NCI-H146 treated with DMSO at 0.1 percent for 48 hours (cell line): ENCODE results near the gene CCDC51.
"Not testable (repeated sequence)": the region's sequence is repeated elsewhere in the genome, so short reads cannot be mapped to it uniquely, and the experiment has no call there.

Source experiments
- DNase-seq: peaks from one replicate; lab custom pipeline; 2025; ENCODE audit not compliant: unreplicated experiment; lab: John Stamatoyannopoulos, UW

The CCDC51 gene

DNA sequence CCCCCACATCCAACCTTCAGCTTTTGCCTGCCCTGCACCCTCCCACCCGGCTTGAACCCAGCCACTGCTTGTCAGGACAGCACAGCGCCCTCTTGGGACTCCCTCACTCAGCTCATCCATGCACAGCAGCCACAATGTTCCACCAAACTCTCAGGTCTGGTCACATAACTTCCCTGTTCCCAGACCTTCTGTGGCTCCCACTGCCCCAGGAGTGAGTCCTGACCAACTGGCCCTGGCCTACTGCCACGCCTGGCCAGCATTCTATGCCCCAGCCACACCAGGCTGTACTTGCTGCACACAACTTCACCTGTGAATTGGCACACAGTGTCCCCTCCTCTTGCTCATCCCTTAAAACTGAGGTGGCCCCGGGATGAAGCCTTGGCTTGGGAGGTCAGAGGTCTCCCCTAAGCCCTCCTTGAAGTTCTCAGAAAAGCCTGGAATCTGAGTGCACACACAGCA, 31.1 kb downstream of the CCDC51 start:
- no peak for DNase-seq

DNA sequence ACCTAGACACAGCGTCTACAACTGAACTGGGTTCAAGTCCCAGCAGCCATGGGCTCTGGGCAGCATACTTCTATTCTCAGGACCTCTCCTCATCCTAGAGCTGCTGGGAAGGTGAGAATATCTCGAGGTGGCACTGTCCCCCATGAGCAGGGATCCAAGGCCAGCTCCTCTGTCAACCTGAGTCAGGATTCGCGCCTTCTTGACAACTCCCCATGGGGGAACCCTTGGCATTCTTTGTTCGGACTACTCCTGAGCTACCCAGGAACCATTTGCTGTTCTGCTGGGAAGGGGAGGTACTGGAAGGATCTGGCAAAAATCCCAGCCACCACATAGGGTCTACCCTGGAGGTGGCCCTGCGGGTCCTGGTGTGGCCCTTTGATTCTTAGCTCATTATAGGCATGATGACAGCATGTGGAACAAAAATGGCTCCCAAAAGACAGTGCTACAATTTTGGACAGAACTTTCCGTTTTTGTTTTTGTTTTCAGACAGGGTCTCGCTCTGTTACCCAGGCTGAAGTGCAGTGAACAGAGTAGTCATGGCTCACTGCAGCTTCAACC, 32.3 kb downstream of the CCDC51 start:
- DNase-seq: no peak

DNA sequence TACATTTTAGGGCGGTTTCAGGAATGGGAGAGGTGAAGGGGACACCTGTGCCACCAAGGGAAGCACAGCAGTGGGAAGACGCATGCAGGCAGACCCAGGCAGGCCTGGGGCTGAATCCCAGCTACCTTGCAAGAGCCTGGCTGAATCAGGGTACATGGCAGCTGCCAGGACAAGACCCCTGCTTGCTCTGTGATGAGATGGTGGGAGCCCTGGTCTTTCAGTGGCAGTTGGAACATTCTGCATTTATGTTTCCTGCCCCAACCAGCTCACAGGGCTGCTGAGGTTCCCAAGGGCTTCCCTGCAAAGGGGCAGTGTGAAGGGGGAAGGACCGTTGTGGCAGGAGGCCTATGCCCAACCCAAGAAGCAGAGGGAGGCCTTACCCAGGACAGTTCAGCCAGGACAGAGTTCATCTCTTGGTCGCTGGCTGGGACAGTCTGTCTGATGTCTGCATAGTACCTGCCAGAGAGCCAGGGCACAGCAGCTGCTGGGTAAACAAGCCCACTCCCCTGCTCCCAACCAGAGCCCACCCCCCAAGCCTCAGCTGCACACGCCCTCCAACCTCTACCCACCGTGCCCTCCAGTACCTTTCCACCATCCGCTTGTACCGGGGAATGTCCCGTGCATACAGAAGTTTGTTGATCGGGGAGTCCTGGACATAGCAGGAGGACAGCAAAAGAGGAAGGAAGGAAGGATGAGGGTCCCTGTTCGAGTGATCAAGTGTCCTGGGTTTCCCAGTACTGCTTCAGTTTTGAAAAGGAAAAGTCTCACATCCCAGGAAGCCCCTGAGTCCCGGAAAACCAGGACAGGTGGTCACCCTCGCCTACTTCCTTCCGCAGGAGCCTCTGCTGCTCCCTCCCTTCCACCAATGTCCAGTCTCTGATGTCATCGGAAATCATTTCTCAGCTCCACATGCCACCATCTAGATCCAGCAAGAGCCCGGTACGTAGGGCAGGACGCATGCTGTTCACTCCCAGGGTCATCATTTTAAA, 33.2 kb downstream of the CCDC51 start:
- no peak for DNase-seq

DNA sequence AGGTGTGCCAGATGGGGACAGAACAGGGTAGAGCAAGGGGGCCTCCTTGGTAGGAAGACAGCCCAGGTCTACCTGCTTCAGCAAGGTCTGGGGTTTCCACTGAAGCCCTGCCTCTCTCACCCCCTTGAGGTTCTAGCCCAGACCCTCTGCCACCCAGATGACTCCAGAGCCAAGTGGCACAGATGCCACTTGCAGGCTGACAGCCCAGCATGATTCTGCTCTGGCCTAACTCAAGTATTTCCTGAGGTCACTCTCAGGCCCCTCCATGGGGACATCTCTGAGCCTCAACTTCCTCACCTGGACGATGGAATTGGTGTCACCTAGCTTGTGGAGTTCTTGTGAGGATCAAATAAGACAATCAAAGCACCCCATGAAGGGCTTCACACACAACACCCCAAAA, 33.9 kb downstream of the CCDC51 start:
- DNase-seq: no peak

DNA sequence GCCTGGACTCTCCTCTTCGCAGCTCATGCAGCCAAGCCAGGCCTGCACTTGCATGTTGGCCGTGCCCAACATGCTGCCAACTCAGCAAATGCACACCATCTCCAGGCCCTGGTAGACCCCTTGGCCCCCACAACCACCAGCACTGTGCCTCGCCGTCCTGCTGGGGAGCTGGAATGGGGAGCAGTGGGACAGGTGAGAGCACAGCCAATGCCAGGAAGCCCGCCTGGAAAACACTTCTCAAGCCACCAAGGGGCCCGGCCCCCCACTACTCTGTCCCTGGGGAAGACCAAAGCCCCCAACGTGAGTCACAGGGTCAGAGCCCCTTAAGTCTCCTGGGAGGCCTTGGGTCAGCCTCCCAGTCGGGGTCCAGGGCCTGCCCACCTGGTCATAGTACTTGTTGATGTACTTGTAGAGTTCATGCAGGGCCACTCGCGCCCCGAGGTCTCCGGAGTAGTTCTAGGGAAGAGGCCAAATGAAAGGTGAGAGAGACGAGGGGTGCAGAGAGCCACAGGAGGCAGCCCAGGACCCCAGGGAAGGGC, 34.5 kb downstream of the CCDC51 start:
- DNase-seq: no peak

DNA sequence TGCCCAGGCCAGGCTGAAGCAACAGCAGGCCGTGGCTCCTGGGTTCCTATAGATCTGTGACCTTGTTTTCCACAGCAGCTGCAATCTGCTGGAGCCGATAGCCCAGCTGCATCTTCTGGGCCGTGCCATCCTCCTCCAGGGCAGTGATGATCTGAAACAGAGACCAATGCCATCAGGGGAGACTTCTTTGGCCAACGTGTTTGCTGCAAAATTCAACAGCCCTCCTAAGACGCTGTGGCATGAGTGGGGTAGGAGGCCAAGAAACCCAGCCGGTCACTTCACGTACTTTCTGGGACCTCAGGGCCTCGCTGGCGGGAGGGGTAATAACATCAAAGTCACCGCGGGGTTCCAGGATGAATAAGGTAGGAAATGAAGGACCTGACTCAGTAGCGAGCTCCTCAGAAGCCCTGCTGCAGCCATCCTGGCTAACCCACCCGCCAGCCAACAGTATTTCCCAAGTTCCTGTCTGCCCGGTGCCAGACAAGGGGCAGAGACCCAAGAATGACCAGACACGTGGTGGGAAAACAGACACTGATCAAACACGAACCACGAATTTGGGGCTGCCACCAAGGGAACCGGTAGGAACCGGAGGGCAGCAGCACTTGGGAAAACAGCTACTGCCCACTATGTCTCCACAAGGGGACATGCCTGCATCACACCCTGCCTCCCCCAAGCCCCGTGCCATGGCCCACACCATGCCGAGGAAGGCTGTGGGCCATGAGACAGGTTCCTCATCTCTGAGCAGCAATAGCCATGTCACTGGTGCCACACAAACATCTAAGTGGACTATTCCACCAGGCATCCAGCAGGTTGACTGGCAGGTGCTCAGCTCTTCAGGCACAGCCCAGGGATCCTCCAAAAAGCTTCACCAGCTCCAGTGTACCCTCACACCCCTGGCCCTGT, 35.2 kb downstream of the CCDC51 start:
- no peak for DNase-seq

DNA sequence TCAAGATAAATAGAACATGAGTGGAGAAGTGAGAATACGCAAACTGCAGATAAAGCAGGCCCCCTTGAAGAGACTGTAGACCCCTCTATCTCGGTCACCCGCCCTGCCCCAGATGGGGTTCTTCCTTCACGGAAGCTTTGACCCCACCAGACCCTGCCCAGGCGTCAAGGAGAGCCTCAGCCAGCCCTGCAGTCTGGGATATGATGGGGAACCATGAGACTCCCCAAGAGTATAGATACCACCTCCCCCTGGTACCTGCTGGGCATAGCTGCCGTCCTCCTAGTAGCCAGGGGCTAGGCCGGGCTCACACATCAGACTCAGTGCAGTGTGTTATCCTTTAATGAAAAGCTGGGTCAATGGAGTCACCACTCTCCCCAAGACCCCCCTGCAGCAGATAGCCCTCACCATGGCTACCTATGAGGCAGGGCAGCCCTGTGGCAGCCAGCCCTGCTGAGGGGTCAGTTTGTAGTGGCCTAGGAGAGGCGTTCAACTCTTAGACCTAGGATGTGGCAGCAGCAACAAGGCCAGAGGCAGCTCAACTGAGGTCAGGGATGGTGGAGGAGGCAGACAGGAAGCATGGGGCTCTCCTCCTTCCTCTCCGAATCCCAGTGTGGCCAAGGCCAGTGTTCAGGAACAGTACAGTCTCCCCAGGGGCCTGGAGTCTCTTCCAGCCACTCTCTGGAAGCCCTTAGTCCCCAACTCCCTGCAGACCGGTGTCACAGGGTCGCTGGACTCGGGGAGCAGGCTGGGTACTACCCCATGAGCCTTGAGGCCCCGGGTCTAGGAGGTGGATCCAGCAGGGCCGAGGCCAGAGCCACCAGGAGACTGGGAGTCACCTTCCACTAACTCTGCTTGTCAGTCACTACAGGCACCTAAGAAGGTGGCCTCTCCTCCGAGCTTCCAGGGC, 36.1 kb downstream of the CCDC51 start:
- DNase-seq: no peak

DNA sequence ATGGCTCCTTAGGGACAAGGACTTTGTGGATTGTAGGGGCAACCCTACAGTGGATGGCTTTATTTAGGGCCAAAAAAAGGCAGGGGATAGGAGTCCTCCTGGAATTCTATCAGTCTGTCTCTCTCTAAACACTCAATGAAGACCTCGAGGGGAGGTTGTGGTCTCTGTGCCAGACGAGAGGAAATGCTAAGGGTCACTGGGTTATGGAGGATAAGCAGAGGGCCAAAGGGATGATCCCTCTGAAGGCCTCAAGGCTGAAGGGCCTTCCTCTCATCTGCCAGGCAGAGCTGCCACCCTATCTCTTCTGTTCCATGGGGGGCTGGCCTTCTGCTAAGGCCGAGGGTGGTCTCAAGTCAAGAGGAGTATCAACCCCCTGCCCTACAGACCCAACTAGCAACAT, 37.0 kb downstream of the CCDC51 start:
- no peak for DNase-seq

DNA sequence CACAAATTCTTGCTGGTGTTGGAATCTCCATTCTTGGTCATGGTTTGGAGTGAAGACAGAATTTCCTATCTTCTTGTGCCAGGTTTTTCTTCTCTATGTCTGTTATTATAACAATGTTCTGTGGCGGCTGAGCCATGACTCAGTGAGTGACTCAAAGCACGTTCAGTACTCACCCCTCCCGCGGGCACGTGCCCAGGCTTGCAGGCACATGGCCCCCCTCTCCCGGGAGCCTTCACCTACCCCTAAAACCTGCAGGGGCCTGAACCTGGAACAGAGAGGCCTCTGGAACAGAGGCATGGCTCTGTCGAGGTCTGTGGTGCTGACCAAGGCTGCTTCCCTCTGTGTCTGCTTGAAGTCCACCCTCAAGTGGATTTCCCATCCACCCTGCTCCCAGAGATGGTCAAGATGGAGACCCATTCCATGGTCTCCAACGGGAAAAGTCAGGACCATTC, 37.6 kb downstream of the CCDC51 start:
- DNase-seq: no peak

DNA sequence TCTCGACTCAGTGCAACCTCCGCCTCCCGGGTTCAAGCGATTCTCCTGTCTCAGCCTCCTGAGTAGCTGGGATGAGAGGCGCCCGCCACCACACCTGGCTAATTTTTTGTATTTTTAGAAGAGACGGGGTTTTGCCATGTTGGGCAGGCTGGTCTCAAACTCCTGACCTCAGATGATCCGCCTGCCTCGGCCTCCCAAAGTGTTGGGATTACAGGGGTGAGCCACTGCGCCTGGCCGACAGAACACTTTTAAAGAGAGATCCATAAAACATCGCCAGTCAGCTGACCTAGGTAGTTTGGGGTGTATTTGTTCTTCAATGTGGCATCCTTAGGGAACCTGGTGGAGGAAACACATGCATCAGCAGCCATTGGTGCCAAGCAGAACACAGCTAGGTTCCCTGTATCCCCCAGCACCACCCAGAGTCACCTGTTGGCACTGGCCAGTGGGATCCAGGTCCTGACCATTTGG, 38.5 kb downstream of the CCDC51 start:
- DNase-seq: not testable (repeated sequence)

DNA sequence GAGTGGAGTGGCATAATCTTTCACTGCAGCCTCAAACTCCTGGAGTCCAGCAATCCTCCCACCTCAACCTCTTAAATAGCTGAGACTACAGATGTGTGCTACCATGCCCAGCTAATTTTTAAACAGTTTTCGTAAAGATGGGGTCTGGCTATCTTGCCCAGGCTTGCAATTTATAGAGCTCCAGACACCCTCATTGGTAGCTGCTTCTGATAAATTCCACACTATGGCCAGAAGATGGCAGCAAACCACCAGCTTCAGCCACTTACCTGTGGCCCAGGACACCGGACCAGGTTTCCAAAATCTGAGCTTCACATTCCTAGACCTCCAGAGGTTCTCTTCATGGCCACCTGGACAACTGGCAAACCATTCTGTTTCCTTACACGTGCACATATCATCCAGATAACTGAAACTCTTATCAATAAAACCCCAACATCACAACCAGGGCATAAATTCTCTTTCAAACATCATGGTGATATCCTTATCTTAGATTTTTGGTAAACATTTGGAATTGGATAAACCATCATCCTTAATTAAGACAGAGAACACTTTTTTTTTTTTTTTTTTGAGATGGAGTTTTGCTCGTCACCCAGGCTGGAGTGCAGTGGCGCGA, 39.0 kb downstream of the CCDC51 start:
- DNase-seq: peak; percentile 5

DNA sequence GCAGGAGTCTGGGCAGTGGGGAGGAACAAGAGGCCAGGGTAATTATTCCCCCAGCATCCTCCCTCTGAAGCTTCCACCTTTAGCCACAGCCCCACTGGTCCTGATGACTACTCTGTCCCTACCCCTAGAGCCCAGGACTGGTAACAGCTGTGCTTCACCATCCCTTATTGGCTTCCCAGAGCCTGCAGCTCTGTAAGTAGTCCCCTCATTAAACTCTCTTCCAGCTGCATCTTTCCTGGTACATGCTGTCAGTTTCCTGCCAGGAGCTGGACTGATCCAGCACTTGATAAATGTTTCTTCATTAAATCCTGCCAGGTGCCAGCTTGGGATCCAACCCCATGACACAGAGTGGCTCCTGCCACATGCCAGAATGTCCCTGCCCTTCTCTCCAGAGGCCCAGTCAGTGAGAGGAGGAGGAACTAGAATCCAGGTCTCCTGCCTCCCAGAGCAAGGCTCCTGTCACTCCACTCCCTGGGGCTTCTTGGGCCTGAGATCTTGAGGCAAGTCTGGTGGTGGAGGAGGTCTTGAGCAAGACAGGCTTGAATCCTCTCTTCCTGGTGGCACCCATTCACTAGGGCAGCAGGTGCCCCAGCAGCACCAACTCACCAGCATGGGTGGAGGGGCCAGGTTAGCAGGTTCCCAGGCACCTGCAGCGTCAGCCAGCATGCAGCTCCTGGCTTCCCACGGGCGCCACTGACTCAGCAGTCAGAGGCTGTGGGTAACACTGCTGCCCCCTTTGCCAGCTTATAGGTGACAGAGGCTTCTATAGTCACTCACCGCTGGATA, 40.3 kb downstream of the CCDC51 start:
- DNase-seq: no peak

DNA sequence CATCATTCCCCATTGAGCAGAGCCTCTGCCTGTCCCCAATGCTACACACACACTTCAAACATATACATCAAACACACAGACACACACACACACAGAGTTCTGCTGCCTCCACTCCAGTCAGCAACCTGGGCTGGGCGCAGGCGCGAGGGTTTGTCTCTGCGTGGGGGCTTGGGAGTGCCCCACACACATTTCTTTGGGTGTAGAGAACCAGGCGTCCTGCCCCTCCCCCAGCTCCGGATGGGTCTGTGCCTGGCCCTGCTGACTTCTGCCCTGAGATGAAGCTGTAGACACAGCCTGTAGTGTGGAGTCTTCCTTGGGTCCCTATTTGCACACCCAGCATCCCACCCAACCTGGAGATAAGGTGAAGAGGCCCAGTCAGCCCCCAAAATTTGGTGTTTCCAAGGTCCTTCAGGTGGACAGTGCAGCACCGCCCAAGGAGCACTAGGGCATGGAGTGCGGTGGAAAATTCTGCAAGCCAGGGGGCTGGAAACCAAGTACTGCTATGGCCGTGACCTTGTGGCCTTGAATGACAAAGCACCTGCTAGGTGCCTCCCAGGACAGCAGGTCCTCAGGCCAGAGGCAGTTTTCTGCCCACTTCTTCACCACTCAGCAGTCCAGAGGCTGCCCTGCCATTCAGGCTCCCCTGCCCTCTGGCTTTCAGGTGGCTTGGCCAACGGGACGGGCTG, 41.1 kb downstream of the CCDC51 start:
- no peak for DNase-seq

DNA sequence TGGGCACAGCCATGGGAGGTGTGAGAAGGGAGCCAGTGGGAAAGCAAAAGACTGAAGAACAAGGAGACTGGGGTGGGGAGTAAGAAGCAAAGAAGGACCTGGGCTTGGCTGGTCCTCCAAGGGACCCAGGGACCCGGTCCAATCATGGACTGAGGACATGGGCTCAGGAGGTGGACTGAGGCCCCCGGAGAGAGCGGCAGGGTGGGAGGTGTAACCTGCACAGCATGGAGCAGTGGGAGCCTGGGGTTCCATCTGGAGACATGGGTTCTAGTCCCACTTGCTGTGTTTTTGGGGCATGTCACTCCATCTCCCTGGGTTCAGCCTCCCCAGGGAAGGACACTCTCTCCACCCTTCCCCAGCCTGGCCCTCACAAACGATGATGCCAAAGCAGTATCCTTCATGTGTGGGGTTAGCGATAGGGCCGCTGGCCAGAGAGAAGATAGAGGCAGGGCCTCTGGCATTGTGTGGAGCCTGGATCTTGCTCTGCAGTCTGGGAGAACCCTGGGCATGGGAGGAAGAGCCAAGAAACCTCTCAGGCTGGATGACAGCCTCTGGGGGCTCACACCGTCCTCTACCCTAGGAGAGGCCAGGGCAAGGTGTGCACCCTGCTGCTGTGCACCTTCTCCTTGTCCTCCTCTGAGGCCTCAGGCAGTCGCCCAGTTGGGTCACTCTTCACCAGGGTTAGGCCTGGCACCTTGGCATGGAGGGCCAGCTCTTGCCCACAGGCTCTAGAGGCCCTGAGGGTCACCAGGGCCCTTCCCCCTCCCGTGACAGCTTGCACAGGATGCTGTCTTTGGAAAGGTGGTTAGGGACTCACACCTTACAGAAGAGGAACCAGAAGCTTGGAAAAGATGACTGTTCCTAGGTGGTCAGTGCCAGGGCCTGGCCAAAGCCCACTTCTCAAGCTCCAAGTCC, 41.9 kb downstream of the CCDC51 start:
- no peak for DNase-seq

DNA sequence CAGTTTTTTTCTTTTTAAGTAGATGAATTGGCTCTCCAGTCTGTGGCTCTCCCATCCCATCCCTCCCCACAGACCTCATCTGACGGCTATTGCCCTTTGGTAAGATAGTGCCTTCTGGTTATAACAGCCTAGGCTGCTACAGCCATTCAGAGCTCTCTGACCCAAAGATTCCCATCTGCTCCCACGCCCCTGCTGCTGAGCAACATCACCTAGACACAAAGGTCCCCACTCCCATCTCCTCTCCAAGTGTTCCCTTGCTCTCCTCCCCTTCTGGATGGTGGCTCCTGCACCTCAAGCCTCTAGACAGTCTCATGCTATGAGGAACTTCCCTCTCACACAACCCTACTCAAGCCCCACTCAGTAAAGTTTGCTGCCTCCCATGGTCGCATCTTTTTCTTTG, 44.2 kb downstream of the CCDC51 start:
- DNase-seq: no peak

DNA sequence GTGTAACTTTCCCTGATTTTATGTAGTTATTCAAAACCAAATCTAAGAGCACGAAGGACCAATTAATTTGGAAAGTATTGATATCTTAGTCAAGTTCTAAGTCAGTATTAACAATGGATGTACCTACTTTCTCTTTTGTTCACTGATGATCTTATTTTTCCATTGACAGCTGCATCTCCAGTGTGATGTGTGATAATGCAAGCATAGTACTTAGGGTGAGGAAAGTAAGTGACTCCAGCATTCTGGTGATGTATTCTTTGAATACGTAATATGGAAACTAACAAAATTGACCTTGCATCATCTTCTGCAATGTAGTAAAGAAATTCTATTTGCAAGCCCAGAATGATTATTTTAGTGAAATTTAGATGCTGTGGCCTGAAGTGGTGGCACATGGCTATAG, 45.5 kb downstream of the CCDC51 start:
- no peak for DNase-seq

DNA sequence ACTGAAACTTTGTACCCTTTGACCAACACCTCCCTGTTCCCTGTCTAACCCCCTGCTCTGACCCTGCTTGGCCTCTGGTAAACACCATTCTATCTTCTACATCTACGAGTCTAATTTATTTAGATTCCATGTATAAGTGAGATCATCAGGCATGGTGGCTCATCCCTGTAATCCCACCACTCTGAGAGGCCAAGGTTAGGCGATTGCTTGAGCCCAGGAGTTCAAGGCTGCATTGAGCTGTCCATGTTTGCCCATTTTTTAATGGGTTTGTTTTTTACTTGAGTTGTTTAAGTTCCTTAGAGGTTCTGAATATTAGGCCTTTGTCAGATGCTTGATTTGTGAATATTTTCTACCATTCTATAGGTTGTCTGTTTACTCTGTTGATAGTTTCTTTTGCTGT, 51.0 kb downstream of the CCDC51 start:
- no peak for DNase-seq
